A549 treated with ZK216348 at 1 μM for 4 hours (cell line): Measurements from ENCODE around the gene UNC45A. TPM values are rescaled to one million over a fixed set of nuclear protein-coding genes. Genes with fewer than 3 reads are reported as not detected.

Source experiments
- total RNA-seq: library from RNA; stranded (reverse); fragments of 200-300 nt; extraction: Qiagen RNA extraction; gene quantifications from 5 replicates; pipeline ENCODE4 v1.2.3, GENCODE V29; 2022; ENCODE audit warnings: low read depth

UNC45A gene, protein sequence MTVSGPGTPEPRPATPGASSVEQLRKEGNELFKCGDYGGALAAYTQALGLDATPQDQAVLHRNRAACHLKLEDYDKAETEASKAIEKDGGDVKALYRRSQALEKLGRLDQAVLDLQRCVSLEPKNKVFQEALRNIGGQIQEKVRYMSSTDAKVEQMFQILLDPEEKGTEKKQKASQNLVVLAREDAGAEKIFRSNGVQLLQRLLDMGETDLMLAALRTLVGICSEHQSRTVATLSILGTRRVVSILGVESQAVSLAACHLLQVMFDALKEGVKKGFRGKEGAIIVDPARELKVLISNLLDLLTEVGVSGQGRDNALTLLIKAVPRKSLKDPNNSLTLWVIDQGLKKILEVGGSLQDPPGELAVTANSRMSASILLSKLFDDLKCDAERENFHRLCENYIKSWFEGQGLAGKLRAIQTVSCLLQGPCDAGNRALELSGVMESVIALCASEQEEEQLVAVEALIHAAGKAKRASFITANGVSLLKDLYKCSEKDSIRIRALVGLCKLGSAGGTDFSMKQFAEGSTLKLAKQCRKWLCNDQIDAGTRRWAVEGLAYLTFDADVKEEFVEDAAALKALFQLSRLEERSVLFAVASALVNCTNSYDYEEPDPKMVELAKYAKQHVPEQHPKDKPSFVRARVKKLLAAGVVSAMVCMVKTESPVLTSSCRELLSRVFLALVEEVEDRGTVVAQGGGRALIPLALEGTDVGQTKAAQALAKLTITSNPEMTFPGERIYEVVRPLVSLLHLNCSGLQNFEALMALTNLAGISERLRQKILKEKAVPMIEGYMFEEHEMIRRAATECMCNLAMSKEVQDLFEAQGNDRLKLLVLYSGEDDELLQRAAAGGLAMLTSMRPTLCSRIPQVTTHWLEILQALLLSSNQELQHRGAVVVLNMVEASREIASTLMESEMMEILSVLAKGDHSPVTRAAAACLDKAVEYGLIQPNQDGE
- total RNA-seq = 36.7 to 64.4 TPM (median 55.7 TPM) in 5 replicates

DNA sequence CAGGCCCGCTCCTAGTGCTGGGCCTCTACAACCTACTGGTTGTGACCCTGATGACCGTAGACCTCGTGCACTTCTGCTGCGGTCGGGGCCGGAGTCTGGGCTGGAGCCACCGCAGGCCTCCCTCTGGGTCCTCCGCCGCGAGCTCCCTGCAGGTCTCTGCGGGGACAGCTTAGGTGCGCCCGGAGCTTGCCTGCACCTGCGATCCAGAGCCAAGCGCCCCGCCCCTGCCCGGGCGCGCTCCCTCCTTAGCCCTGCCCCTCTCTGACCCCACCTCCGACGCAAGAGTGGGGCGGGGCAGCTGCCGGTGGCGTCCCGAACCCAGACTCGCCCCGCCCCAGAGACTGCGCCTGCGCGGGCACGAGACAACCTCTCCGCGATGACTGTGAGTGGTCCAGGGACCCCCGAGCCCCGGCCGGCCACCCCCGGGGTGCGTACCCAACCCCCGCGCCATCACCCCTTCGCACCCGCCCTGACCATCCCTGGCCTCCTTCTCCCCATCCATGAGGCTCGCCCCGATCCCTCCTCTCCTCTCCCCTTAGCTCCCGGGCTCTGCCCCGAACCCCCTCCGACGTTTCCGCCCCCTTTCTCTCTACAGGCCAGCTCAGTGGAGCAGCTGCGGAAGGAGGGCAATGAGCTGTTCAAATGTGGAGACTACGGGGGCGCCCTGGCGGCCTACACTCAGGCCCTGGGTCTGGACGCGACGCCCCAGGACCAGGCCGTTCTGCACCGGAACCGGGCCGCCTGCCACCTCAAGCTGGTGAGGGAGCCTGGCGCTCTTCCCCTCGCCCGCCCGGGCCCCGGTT lies at the start of gene UNC45A:
UNC45A (plus strand) TSS at position 337 of the 803 bp plus-strand sequence; CDS start at position 377, 40 bp downstream.

DNA sequence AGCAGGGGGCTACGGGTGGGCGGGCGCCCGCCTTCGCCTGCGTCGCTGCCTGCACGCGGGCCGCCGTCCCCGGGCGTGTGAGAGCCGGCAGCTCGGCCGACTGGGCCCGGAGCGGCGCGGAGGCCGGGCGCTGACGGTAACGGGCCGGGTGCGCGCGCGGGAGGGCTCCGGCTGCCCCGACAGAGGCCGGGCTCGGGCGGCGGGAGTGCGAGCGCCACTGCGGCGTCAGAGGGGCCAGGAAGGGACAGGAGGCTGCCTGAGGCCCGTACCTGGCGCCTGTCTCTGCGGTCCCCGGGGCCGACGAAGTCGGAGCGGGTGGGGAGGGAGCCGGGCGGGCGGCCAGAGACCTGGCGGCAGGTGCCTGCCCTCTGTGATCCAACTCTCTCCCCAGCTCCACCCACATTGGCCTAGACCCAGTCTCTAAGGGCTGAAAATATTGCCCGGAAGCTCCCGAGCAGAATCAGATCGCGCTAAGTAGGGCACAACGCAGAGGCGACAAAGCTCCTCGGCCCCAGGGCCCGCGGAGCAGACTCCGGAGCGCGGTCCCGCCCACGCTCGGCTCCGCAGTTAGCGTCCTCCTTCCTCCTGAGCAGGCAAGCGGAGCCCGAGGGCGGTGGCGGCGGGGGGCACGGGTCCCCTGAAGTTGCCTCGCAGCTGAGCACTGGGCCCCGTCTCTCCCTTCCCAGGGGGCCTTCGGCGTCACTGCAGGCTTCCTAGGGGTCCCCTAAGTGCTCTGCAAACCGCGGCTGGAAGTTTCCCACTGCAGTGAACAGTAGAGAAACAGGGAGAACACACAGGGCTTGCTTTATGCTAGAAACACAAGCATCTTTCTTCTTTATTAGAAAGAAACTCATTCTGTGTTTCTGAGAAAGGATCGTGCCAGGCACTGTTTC lies 32.0 kb upstream of the UNC45A start, which contains the start of gene MAN2A2:
MAN2A2 (plus strand) TSS at position 463 of the 893 bp plus-strand sequence. CDS start 906 bp downstream, outside the sequence.

DNA sequence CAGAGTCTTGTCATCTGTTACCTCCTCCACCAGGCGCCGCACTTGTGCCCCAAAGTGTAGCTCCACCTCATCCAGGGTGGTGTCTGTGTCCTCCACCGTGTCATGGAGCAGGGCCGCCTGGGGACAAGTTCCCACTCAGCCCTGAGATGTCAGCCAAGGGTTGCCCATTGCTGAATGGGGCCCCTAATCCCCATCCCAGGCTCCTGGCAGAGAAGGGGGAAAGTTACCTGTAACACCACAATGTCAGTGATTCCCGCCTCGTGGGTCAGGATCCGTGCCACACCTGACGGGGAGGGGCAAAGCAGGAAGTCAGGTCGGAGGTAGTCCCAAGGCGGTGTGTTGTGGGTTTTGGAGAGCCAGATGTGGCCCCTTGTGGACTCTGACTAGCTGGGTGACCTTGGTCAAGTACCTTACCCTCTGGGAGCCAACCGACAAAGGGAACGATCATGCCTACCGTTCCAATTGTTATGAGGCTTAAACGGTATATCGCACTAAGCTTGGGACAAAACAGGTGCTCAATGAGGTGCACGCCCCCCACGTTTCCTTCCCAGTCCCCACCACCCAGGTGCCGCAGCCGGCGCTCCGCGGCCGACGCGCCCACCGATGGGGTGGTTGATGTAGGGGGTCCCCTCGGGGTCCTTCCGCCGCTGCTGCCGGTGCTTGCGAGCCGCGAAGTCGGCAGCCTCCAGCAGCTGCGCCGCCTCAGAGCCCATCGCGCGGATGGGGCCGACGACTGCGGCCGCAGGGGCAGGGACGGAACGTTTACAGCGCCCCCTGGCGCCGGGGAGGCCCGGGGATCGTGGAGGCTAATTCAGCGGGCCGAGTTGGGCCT lies 3.0 kb upstream of the UNC45A start, which contains the start of gene HDDC3:
HDDC3 (minus strand) TSS at position 722 of the 832 bp plus-strand sequence; CDS start at position 713, 9 bp downstream.

DNA sequence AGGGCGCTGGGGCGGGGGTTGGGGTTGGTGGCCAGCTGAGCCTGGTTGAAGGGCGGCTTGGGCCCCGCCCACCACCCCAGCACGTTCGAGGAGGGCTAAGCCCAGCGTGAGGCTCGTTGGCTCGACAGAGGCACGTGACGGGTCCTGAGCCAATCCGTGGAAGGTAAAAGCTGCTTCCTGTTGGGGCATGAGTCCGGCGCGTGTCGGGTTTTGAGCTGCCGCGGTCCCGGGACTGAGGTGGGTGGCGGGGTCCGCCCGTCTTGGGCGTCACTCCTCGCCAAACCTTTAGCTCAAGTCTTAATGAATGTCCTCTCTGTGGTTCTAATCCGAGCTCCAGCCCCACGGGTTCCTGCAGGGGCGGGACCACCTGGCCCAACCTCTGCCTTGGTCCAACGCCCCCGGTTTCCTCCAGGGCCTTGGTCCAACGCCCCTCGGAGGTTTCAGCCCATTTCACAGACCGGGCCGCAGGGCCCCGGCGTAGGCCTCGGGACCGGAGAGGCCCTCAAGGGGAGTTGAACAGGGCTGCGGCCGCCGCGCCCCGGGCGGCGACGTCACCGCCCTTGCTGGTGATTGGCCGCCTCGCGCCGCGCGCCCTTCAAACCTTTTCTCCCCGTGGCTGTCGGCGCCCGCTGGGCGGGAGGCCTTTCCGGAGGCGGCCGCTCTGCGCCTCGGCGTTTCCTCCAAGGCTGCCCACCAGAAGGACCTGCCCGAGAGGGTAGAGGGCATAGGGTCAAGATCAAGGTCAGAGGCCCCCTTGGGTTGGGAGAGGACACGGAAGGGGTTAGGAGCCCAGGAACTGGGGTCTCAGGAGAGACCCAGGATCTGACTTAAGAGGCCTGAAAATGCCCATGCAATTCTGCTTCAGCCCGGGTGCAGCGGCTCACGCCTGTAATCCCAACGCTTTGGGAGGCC lies 19.9 kb downstream of the UNC45A start, which contains the start of gene RCCD1:
RCCD1 (plus strand) TSS at position 173 of the 912 bp plus-strand sequence. CDS start 1,851 bp downstream, outside the sequence.

DNA sequence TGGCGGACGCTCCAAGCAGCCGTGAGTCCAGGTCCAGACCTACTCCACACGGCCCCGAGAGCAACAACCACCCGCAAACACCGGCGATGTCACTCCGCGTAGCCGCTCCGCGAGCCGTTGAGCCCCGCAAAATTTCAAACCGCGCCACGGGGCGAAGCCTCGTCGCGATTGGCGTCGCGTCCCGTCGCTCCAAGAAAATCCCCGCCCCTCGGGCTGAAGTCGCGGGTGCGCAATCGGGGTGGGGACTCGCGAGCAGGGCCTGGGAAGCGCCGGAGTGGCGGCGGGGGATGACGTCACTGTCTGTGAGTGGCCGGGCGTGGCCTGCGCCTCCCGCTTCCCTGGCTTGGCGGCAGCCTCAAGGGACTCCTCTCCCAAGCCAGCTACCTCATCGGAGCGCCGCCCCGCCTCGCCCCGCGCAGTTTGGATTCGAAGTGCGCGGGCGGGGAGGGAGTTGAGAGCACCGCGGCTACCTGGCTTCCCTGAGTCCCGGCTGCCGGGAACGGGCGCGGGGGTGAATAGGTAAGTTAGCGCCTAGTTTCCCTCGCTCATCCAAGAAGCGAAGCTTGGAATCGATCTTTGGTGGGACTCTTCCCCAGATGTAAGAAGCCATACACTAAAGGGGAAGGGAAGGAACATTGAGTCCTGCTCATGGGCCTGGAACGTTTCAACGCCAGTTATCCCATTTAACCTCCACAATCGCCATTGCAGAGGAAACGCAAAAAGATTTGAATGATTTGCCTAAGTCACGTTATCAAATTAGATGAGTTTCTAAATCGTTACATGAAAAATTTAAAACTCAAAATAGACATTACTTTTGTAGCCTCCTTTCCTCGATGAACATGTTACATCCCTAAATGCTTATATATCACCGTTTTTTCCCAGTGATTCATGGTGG lies 59.6 kb downstream of the UNC45A start, which contains the start of gene PRC1:
PRC1 (minus strand) TSS at position 119 of the 895 bp plus-strand sequence; CDS start at position 1, 118 bp downstream.

Other genes with a start within 250 kb of the UNC45A start
- 11.6 to 18.7 TPM (median 12.6 TPM) in 5 replicates for gene BLM, start 217.9 kb upstream of the UNC45A start, total RNA-seq
- gene FURIN, start 66.7 kb upstream of the UNC45A start, total RNA-seq = 30.5 to 67.8 TPM (median 56.7 TPM) in 5 replicates
- gene FES, start 50.8 kb upstream of the UNC45A start, total RNA-seq = 0.64 to 1.1 TPM (median 0.79 TPM) in 5 replicates
- gene MAN2A2, start 32.0 kb upstream of the UNC45A start, total RNA-seq = 18.6 to 36.4 TPM (median 31.3 TPM) in 5 replicates
- gene HDDC3, start 2.7 kb upstream of the UNC45A start, total RNA-seq = 29.4 to 39.5 TPM (median 33.2 TPM) in 5 replicates
- 23.9 to 38.0 TPM (median 34.1 TPM) in 5 replicates for gene RCCD1, start 19.6 kb downstream of the UNC45A start, total RNA-seq
- gene PRC1, start 59.2 kb downstream of the UNC45A start, total RNA-seq = 192 to 257 TPM (median 214 TPM) in 5 replicates
- 12.4 to 26.6 TPM (median 13.7 TPM) in 5 replicates for gene VPS33B, start 87.3 kb downstream of the UNC45A start, total RNA-seq
- gene SV2B, start 165.0 kb downstream of the UNC45A start, total RNA-seq = 0.02 to 0.20 TPM (median 0.06 TPM) in 5 replicates